Endodermal cell (in vitro differentiated cells): Measurements from ENCODE around the gene PIGQ. TPM values are rescaled to one million over a fixed set of nuclear protein-coding genes. Genes with fewer than 3 reads are reported as not detected.

ENCODE experiments used
- DNase-seq: peaks from one replicate; pipeline ENCODE4 v3.0.0-alpha.2; 2017
- H3K27ac ChIP-seq: 2 replicates; pipeline ENCODE4 v1.5.1; 2013; ENCODE audit warnings: mild to moderate bottlenecking, low read depth, low read length, moderate library complexity
- H3K27me3 ChIP-seq: 2 replicates; pipeline ENCODE4 v1.6.1; 2013; ENCODE audit warnings: mild to moderate bottlenecking, low read length, moderate library complexity; ENCODE audit not compliant: insufficient read depth, control insufficient read depth, poor library complexity, severe bottlenecking
- H3K36me3 ChIP-seq: 2 replicates; pipeline ENCODE4 v1.7.0; 2013; ENCODE audit warnings: mild to moderate bottlenecking, low read length, moderate library complexity; ENCODE audit not compliant: control insufficient read depth, insufficient read depth
- H3K4me1 ChIP-seq: one replicate; pipeline ENCODE4 v1.7.0; 2013; ENCODE audit warnings: low read length; ENCODE audit not compliant: control insufficient read depth, insufficient read depth
- H3K4me3 ChIP-seq: 2 replicates; pipeline ENCODE4 v1.5.1; 2013; ENCODE audit warnings: mild to moderate bottlenecking, low read length, moderate library complexity
- H3K9ac ChIP-seq: 2 replicates; pipeline ENCODE4 v1.6.1; 2013; ENCODE audit warnings: mild to moderate bottlenecking, low read length, moderate library complexity; ENCODE audit not compliant: poor library complexity, severe bottlenecking; ENCODE audit errors: extremely low read depth
- H3K9me3 ChIP-seq: 2 replicates; pipeline ENCODE4 v1.6.1; 2013; ENCODE audit warnings: mild to moderate bottlenecking, low read length, moderate library complexity; ENCODE audit not compliant: control insufficient read depth
- H3K27ac Mint-ChIP-seq: 2 replicates; pipeline ENCODE4 v1.8.0; 2020; ENCODE audit warnings: mixed read lengths
- H3K27me3 Mint-ChIP-seq: 2 replicates; pipeline ENCODE4 v1.8.0; 2021; ENCODE audit warnings: mild to moderate bottlenecking, mixed read lengths; ENCODE audit not compliant: insufficient read depth
- H3K36me3 Mint-ChIP-seq: 2 replicates; pipeline ENCODE4 v1.8.0; 2020; ENCODE audit warnings: low read depth, mixed read lengths
- H3K4me1 Mint-ChIP-seq: 2 replicates; pipeline ENCODE4 v1.8.0; 2020; ENCODE audit warnings: mixed read lengths
- H3K4me3 Mint-ChIP-seq: 2 replicates; pipeline ENCODE4 v1.8.0; 2020; ENCODE audit warnings: mild to moderate bottlenecking, moderate library complexity, mixed read lengths
- H3K9me3 Mint-ChIP-seq: 2 replicates; pipeline ENCODE4 v1.8.0; 2020; ENCODE audit warnings: mild to moderate bottlenecking, mixed read lengths
- WGBS, 2 experiments: methylation state at CpG; one replicate each; pipeline versions ENCODE4 v1.1.5 to v1.1.7; 2013; ENCODE audit warnings: missing lambda C conversion rate in 2 of 2, mixed read lengths in 1 of 2; ENCODE audit not compliant: insufficient coverage in 1 of 2, insufficient read length in 1 of 2; 5-methylcytosine and 5-hydroxymethylcytosine counted together
- total RNA-seq, 2 donors: library from RNA; stranded (reverse); fragmentation: NEBNext Ultra II Directional in 1 of 2; extraction: Animal tissue kit (Norgen Biotek cat#: 25700) in 1 of 2; gene quantifications; 2 replicates in 1 of 2; 3 replicates in 1 of 2; pipeline ENCODE4 v1.2.1, GENCODE V29; 2021
- TF ChIP-seq, protein P1 (sequence below): fragments of 200-600 bp; sonication (generic); conservative IDR thresholded peaks from 2 replicates; pipeline ENCODE4 v1.5.0; 2021; ENCODE audit warnings: antibody characterized with exemption, mild to moderate bottlenecking

The PIGQ gene
- total RNA-seq, 2 donors from 2014 or later = 128 to 129 TPM

DNA sequence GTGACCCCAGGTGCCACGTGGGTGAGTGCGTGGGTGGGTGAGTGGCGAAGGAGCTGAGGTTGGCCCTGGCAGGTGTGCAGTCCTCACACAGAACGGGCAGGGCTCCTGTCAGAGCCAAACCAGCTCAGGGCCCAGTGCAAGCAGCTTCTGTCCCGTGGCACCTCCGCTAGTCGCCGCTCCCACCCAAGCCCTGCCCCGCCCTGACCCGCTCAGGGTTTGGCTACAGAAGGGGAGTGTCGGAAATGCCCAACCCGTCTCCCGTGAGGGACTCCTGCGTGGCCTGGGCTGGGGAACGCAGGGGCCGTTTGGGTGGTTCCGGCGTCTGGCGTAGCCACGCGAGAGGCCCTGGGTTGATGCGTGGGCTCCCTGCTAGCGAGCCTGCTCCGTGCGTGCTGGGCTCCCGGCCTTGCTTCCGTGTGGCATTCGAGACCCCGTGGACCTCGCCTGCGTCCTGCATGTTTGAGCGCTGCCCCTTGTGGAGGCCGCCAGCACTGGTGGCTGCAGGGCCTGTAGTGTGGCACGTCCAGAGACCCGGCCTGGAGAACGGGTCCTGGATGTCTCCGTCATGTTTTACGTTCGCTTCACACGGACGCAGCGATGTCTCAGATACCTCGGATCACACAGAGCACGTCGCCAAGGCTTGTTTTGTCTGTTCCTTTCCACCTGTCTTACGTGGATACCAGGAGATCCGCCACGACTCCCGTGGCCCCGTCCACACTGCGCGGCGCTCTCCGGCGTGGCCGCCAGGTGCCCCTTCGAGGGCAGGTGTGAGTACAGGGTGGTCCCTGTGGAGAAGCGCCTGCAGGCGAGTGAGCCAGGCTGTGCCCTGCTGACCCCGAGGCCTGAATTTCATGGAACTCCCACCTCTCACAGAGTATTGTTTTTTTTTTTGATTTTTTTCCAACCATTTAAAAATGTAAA, 32.1 kb upstream of the PIGQ start:
- Histone ChIP-seq H3K4me1 (peaks cover 8% of the 10 kb centered on the region), H3K9ac (no peak overlapping the region), H3K4me3 (no peak overlapping the region), H3K27ac (no peak overlapping the region), H3K36me3 (peaks cover 6% of the 10 kb centered on the region), H3K27me3 (no peaks in the 10 kb centered on the region), H3K9me3 (no peaks in the 10 kb centered on the region)
- Mint-ChIP-seq H3K27ac (no peak overlapping the region), H3K36me3 (peaks cover 17% of the 10 kb centered on the region), H3K9me3 (no peaks in the 10 kb centered on the region), H3K27me3 (no peaks in the 10 kb centered on the region), H3K4me3 (no peak overlapping the region), H3K4me1 (no peaks in the 10 kb centered on the region)
- TF ChIP-seq, protein P1, sequence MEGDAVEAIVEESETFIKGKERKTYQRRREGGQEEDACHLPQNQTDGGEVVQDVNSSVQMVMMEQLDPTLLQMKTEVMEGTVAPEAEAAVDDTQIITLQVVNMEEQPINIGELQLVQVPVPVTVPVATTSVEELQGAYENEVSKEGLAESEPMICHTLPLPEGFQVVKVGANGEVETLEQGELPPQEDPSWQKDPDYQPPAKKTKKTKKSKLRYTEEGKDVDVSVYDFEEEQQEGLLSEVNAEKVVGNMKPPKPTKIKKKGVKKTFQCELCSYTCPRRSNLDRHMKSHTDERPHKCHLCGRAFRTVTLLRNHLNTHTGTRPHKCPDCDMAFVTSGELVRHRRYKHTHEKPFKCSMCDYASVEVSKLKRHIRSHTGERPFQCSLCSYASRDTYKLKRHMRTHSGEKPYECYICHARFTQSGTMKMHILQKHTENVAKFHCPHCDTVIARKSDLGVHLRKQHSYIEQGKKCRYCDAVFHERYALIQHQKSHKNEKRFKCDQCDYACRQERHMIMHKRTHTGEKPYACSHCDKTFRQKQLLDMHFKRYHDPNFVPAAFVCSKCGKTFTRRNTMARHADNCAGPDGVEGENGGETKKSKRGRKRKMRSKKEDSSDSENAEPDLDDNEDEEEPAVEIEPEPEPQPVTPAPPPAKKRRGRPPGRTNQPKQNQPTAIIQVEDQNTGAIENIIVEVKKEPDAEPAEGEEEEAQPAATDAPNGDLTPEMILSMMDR = peak; percentile 60
- WGBS, 2 experiments = 96 to 97% methylated on average over 48 to 60 of the region's 60 CpGs
- no peak for DNase-seq

DNA sequence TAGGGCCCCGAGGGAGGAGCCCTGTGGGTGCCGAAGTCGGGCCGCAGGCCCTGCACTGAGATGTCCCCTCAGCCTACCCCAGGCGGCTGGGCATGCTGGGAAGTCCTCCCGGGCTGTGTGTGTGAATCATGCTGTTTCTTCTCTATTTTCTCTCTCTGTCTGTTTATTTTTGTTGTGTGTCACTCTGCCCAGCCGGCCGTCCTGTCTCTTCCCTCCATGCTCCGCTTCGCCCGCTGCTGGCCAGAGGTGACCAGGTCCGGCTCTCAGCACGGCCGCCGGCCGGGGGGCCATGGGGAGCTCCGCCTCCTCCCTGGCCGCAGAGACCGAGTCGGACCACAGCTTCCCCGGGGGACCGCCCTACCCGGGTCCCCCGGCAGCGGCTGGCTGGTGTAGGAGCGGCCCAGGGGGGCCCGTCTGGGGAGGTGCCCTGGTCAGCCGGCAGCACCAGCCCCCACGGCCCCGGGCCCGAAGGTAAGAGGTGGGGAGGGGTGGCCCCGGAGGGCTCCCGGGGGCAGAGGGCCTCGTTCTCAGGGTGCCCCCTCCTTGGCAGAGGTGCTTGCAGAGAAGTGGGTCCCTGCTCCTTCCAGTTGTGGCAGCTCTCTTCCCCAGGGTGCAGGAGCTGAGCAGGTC, 29.8 kb upstream of the PIGQ start:
- Mint-ChIP-seq H3K36me3 (peaks cover 17% of the 10 kb centered on the region), H3K4me1 (no peaks in the 10 kb centered on the region), H3K4me3 (no peak overlapping the region), H3K9me3 (no peaks in the 10 kb centered on the region), H3K27me3 (no peaks in the 10 kb centered on the region), H3K27ac (no peak overlapping the region)
- no peaks in the 10 kb centered on the region for H3K4me1 ChIP-seq
- no peak overlapping the region for H3K27ac ChIP-seq
- no peak overlapping the region for H3K9ac ChIP-seq
- H3K36me3 ChIP-seq = peaks cover 6% of the 10 kb centered on the region
- no peak for DNase-seq
- WGBS, 2 experiments = 94 to 97% methylated on average over 19 to 34 of the region's 34 CpGs
- no peak overlapping the region for H3K4me3 ChIP-seq
- TF ChIP-seq, protein P1 = no peak
- no peaks in the 10 kb centered on the region for H3K9me3 ChIP-seq
- H3K27me3 ChIP-seq = no peaks in the 10 kb centered on the region

DNA sequence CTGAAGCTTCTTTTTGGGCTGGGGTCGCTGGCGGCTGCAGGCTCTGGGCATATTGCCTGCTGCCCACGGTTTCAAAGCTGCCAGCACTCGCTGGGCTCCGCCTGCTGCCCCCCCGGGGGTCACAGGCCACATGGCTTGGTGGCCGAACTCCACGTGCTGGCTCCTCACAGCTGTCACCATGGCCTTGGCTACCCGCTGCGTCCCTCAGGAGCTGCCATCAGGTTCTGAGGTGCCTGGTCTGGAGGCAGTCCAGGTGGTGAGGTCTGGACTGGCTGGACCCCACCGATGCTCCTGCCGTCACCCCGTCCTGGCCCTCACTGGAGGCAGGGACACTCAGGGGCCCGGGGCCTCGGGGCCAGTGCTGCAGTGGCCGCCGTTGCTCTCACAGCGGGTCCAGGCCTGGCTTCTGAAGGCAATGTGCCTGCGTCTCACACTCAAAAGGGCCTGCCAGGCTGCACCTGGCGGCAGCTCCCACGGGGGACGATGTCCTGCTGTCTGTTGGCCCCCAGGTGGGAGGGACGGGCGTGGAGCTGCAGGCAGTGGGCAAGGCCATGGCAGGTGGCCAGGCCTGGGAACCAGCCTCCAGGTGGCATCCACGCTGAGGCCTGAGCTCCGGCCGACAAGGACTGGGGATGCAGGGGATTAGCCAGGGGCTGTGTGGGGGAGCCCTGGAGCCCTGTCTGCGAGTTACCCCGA, 29.0 kb upstream of the PIGQ start:
- Mint-ChIP-seq H3K4me3 (no peak overlapping the region), H3K36me3 (peaks cover 17% of the 10 kb centered on the region)

More for the DNA sequence above, 29.0 kb upstream of the PIGQ start:
- Histone ChIP-seq H3K27ac (no peak overlapping the region), H3K4me1 (no peaks in the 10 kb centered on the region), H3K36me3 (peaks cover 6% of the 10 kb centered on the region), H3K4me3 (no peak overlapping the region), H3K9ac (no peak overlapping the region), H3K27me3 (no peaks in the 10 kb centered on the region), H3K9me3 (no peaks in the 10 kb centered on the region)
- H3K27ac Mint-ChIP-seq = no peak overlapping the region
- H3K4me1 Mint-ChIP-seq = no peaks in the 10 kb centered on the region
- TF ChIP-seq, protein P1 = no peak
- DNase-seq = no peak
- H3K9me3 Mint-ChIP-seq = no peaks in the 10 kb centered on the region
- no peaks in the 10 kb centered on the region for H3K27me3 Mint-ChIP-seq
- WGBS, 2 experiments = 90 to 96% methylated on average over 23 to 29 of the region's 29 CpGs
